Gastroesophageal sphincter (tissue), 4 donors: ENCODE measurements around the gene SLC35F1. TPM values are rescaled to one million over a fixed set of nuclear protein-coding genes. Genes with fewer than 3 reads are reported as not detected.

Source experiments
- ATAC-seq: fragments of 150-250 bp; one replicate; pipeline ENCODE4 v1.9.1; 2016; ENCODE audit warnings: mild to moderate bottlenecking, moderate library complexity
- H3K27ac ChIP-seq, 4 donors: fragments of 200-600 bp; sonication (generic) in 3 of 4; 1 replicate in 3 of 4; 2 replicates in 1 of 4; pipeline ENCODE4 v1.5.1; 2016 to 2019
- H3K27me3 ChIP-seq: fragments of 200-600 bp; sonication (generic); one replicate; pipeline ENCODE4 v1.5.1; 2019
- H3K36me3 ChIP-seq, 2 donors: fragments of 200-600 bp; sonication (generic); one replicate each; pipeline ENCODE4 v1.5.1; 2019; ENCODE audit warnings: control low read depth in 1 of 2
- H3K4me1 ChIP-seq, 3 donors: fragments of 200-600 bp; sonication (generic); 1 replicate in 2 of 3; 2 replicates in 1 of 3; pipeline ENCODE4 v1.5.1; 2016 to 2019; ENCODE audit warnings: control low read depth in 2 of 3
- H3K4me3 ChIP-seq, 2 donors: fragments of 200-600 bp; sonication (generic); one replicate each; pipeline ENCODE4 v1.5.1; 2019; ENCODE audit warnings: mild to moderate bottlenecking in 1 of 2, moderate library complexity in 1 of 2
- H3K9me3 ChIP-seq, 3 donors: fragments of 200-600 bp; sonication (generic); one replicate each; pipeline ENCODE4 v1.5.1; 2017 to 2019; ENCODE audit warnings: control low read depth in 2 of 3
- EP300 ChIP-seq: sonication (generic); formaldehyde crosslinking; IDR thresholded peaks from one replicate; pipeline ENCODE4 v1.6.1; 2017; ENCODE audit warnings: antibody characterized with exemption, mild to moderate bottlenecking
- POLR2A ChIP-seq, 2 donors: fragments of 450-650 bp; IDR thresholded peaks; one replicate each; pipeline ENCODE4 v1.6.1; 2017; ENCODE audit warnings: antibody characterized with exemption in 2 of 2, mild to moderate bottlenecking in 2 of 2, moderate library complexity in 1 of 2
- POLR2AphosphoS5 ChIP-seq: sonication (generic); formaldehyde crosslinking; IDR thresholded peaks from one replicate; pipeline ENCODE4 v1.6.1; 2017; ENCODE audit warnings: antibody characterized with exemption
- WGBS, 2 donors: methylation state at CpG; one replicate each; pipeline ENCODE4 v1.1.5; 2018; ENCODE audit warnings: low coverage in 1 of 2; 5-methylcytosine and 5-hydroxymethylcytosine counted together
- total RNA-seq, 4 donors: library from RNA; depleted of rRNA; stranded (reverse); fragments of >200 nt; gene quantifications; one replicate each; pipeline ENCODE4 v1.1.0, GENCODE V29; 2016
- TF ChIP-seq, protein P1 (sequence below), 4 experiments: fragments of 200-600 bp in 2 of 4; fragments of 450-650 bp in 2 of 4; sonication (generic) in 1 of 4; IDR thresholded peaks; one replicate each; pipeline ENCODE4 v1.5.1; 2017 to 2019; ENCODE audit warnings: antibody characterized with exemption in 4 of 4, mild to moderate bottlenecking in 2 of 4, moderate library complexity in 2 of 4

Gene SLC35F1
- total RNA-seq, 4 donors from 2014 or later, result 4.3 to 7.4 (median 5.9) TPM

DNA sequence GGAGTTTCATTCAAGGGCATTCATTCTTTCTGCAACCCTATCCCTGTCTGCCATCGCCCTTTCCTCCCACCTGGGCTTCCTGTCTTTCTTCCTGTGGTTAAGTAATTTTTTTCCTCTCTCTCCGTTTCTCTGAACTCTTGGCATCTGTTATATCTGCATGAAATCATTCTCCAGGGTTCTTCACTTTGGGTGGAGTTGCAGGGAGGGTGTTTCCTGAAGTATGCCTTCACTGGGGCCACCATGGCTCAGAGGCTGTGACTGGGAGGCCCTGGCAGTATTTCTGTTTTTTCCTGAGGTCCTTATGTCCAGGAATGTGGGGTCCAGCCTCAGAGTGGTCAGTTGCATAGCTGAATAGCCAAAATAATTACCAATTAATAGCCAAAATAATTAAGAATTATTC, 137.2 kb downstream of the SLC35F1 start:
- no peak for ATAC-seq
- 33 to 36% methylated on average over 2 of the region's 2 CpGs for WGBS, 2 donors
- H3K27me3 ChIP-seq, result no peaks in the 10 kb centered on the region

DNA sequence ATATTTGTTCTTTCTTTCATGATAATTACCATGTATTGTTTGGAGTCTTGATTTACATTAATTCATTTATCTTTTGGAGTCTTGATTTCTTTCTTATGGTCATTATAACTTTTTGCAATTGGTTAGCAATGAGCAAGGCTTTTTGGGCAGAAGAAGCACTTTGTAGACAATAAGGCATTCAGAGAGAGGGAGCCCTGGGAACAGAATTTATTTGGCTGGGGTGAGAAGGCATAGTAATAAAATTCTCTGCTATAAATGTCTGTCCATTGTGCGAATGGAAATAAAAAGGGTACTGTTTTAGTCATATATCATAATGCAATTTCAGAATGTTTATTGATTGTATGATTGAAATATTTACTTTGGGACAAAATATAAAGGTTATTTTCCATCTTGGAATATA, 147.0 kb downstream of the SLC35F1 start:
- 73 to 82% methylated on average over 1 of the region's 1 CpG for WGBS, 2 donors
- no peak for ATAC-seq

More for the DNA sequence above, 137.2 kb downstream of the SLC35F1 start:
- Histone ChIP-seq H3K27ac (no peak overlapping the region), H3K9me3 (no peaks in the 10 kb centered on the region), H3K4me1 (no peaks in the 10 kb centered on the region), H3K4me3 (no peak overlapping the region), H3K36me3 (no peaks in the 10 kb centered on the region)
- no peak for TF ChIP-seq POLR2AphosphoS5

DNA sequence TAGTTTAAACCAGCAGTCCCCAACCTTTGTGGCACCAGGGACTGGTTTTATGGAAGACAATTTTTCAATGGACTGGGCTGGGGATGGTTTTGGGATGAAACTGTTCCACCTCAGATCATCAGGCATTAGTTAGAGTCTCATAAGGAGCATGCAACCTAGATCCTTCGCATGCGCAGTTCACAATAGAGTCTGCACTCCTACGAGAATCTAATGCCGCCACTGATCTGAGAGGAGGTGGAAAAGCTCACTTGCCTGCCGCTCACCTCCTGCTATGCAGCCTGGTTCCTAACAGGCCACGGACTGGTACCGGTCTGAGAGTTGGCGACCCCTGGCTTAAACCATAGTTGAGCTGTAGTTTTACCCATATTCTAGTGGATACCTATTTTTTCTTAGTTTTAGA, 154.6 kb downstream of the SLC35F1 start:
- no peak for ATAC-seq
- no peak overlapping the region for H3K4me3 ChIP-seq
- TF ChIP-seq POLR2A (IDR thresholded peaks at IDR 0.05) (no peak), POLR2AphosphoS5 (no peak), EP300 (no peak)
- TF ChIP-seq, protein P1, sequence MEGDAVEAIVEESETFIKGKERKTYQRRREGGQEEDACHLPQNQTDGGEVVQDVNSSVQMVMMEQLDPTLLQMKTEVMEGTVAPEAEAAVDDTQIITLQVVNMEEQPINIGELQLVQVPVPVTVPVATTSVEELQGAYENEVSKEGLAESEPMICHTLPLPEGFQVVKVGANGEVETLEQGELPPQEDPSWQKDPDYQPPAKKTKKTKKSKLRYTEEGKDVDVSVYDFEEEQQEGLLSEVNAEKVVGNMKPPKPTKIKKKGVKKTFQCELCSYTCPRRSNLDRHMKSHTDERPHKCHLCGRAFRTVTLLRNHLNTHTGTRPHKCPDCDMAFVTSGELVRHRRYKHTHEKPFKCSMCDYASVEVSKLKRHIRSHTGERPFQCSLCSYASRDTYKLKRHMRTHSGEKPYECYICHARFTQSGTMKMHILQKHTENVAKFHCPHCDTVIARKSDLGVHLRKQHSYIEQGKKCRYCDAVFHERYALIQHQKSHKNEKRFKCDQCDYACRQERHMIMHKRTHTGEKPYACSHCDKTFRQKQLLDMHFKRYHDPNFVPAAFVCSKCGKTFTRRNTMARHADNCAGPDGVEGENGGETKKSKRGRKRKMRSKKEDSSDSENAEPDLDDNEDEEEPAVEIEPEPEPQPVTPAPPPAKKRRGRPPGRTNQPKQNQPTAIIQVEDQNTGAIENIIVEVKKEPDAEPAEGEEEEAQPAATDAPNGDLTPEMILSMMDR (IDR thresholded peaks at IDR 0.05), result no peak
- no peaks in the 10 kb centered on the region for H3K9me3 ChIP-seq
- 90 to 97% methylated on average over 2 to 4 of the region's 8 CpGs for WGBS, 2 donors
- no peak overlapping the region for H3K27ac ChIP-seq
- no peaks in the 10 kb centered on the region for H3K36me3 ChIP-seq
- no peaks in the 10 kb centered on the region for H3K4me1 ChIP-seq
- no peaks in the 10 kb centered on the region for H3K27me3 ChIP-seq

More for the DNA sequence above, 147.0 kb downstream of the SLC35F1 start:
- Histone ChIP-seq H3K27me3 (no peaks in the 10 kb centered on the region), H3K4me3 (no peak overlapping the region), H3K4me1 (no peaks in the 10 kb centered on the region), H3K36me3 (no peaks in the 10 kb centered on the region), H3K9me3 (no peaks in the 10 kb centered on the region), H3K27ac (no peak overlapping the region)
- TF ChIP-seq, protein P1 (IDR thresholded peaks at IDR 0.05), result no peak
- TF ChIP-seq POLR2A (IDR thresholded peaks at IDR 0.05) (no peak), EP300 (no peak), POLR2AphosphoS5 (no peak)

DNA sequence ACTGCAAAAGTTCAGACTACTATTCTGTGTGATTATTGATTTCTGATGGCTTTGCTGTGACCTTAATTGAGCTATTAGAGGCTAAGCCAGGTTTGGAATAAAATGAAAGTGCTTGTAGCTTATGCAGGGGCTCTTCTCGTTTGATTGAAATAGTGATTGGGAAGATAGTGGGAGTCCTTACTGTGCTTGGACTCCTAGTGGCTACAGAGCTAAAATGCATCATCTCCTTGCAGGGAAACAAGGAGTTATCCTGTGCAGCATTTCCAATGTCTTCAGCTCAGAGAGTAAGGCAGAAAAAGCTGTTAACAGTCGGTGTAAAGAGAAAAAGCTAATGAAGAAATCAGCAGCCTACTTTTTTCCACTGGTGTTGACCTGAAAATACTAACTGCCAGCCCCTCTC, 173.5 kb downstream of the SLC35F1 start:
- no peak overlapping the region for H3K4me3 ChIP-seq
- no peaks in the 10 kb centered on the region for H3K27me3 ChIP-seq
- H3K27ac ChIP-seq, result no peak overlapping the region
- no peaks in the 10 kb centered on the region for H3K36me3 ChIP-seq
- H3K4me1 ChIP-seq, result no peaks in the 10 kb centered on the region
- 17 to 31% methylated on average over 1 to 2 of the region's 2 CpGs for WGBS, 2 donors
- TF ChIP-seq EP300, result no peak
- TF ChIP-seq, protein P1 (IDR thresholded peaks at IDR 0.05), result no peak
- no peak for TF ChIP-seq POLR2A (IDR thresholded peaks at IDR 0.05)
- no peak for TF ChIP-seq POLR2AphosphoS5
- no peak for ATAC-seq
- no peaks in the 10 kb centered on the region for H3K9me3 ChIP-seq

DNA sequence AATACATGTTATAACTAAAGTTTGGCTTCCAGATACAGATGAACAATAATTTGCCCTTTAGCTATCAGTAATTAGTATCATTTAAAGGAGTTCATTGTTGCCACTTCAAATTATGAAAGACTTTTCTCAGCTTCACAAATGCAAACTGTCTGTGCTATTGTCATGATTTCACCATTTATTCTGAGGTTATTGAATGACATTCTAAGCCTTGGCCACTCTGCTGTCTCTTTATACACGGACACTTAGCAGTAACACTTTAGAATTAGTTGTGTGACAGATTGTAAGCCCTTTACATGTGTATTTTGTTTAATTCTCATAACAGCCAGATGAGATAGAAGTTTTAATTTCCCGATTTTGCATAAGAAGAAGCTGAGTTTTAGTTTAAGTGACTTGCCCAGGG, 176.6 kb downstream of the SLC35F1 start:
- H3K4me3 ChIP-seq, result no peak overlapping the region
- TF ChIP-seq EP300 (no peak), POLR2A (IDR thresholded peaks at IDR 0.05) (no peak), POLR2AphosphoS5 (no peak)
- TF ChIP-seq, protein P1 (IDR thresholded peaks at IDR 0.05), result no peak
- 60 to 67% methylated on average over 2 of the region's 2 CpGs for WGBS, 2 donors
- H3K9me3 ChIP-seq, result no peaks in the 10 kb centered on the region
- ATAC-seq, result no peak
- no peak overlapping the region for H3K27ac ChIP-seq
- no peaks in the 10 kb centered on the region for H3K4me1 ChIP-seq
- no peaks in the 10 kb centered on the region for H3K27me3 ChIP-seq
- no peaks in the 10 kb centered on the region for H3K36me3 ChIP-seq
